Measurements from ENCODE around the gene DENND4A. TPM values are rescaled to one million over a fixed set of nuclear protein-coding genes. Genes with fewer than 3 reads are reported as not detected.

DENND4A gene
- total and polyA plus RNA-seq, 9 of the 15 experiments (the other 6 are each of a cell fraction or from before 2014, with no cell fraction given): 6.8 to 32.3 (median 19.9) TPM

- TF ChIP-seq ZNF57 (CRISPR knock-in tag; IDR thresholded peaks at IDR 0.05): no peak
- no peak for TF ChIP-seq HNRNPLL (IDR thresholded peaks at IDR 0.05; ENCODE audit: low read depth, low read length, poor library complexity, severe bottlenecking)
- TF ChIP-seq ZMIZ1 (IDR thresholded peaks at IDR 0.05; ENCODE audit: low read depth in 2 of 2, low read length in 2 of 2): no peak
- no peak for TF ChIP-seq FOXO4 (CRISPR knock-in tag; IDR thresholded peaks at IDR 0.05)
- no peak for TF ChIP-seq SMAD2 (IDR thresholded peaks at IDR 0.05; ENCODE audit: low read depth, low read length)
- TF ChIP-seq ETS2 (tag; IDR thresholded peaks at IDR 0.05; ENCODE audit: borderline replicate concordance, poor library complexity, severe bottlenecking): no peak
- no peak for TF ChIP-seq ZNF263 (CRISPR knock-in tag; IDR thresholded peaks at IDR 0.05; ENCODE audit: borderline replicate concordance)
- peak in 1 of 2 experiments; percentile 12; a peak in 1 of 4 replicates for TF ChIP-seq RAD21 (CRISPR knock-in tag; conservative IDR thresholded peaks at IDR 0.05 in 1 of 2, IDR thresholded peaks at IDR 0.05 in 1 of 2)
- TF ChIP-seq E2F8 (IDR thresholded peaks at IDR 0.05; ENCODE audit: low read depth, partially characterized antibody): peak; percentile 66
- TF ChIP-seq KDM1A (IDR thresholded peaks at IDR 0.05): peak in 1 of 2 experiments; percentile 29; a peak in 2 of 4 replicates
- no peak for TF ChIP-seq GTF3C2 (IDR thresholded peaks at IDR 0.05; ENCODE audit: borderline replicate concordance, extremely low read depth, insufficient read length)
- no peak for TF ChIP-seq ZNF124 (CRISPR knock-in tag; IDR thresholded peaks at IDR 0.05)
- peak; percentile 96 for TF ChIP-seq SMARCE1 (IDR thresholded peaks at IDR 0.05)
- no peak for TF ChIP-seq ZNF274 (IDR thresholded peaks at IDR 0.05; ENCODE audit: borderline replicate concordance, low read depth, low read length)
Measured at GRCh38 chr15:65837301-65838294, 45.5 kb upstream of the DENND4A start (continued).
